ENCODE results near the gene NDUFA13. TPM values are rescaled to one million over a fixed set of nuclear protein-coding genes. Genes with fewer than 3 reads are reported as not detected.

NDUFA13 gene
- total RNA-seq, 4 donors from 2014 or later = 31.4 to 179 (median 108) TPM

DNA sequence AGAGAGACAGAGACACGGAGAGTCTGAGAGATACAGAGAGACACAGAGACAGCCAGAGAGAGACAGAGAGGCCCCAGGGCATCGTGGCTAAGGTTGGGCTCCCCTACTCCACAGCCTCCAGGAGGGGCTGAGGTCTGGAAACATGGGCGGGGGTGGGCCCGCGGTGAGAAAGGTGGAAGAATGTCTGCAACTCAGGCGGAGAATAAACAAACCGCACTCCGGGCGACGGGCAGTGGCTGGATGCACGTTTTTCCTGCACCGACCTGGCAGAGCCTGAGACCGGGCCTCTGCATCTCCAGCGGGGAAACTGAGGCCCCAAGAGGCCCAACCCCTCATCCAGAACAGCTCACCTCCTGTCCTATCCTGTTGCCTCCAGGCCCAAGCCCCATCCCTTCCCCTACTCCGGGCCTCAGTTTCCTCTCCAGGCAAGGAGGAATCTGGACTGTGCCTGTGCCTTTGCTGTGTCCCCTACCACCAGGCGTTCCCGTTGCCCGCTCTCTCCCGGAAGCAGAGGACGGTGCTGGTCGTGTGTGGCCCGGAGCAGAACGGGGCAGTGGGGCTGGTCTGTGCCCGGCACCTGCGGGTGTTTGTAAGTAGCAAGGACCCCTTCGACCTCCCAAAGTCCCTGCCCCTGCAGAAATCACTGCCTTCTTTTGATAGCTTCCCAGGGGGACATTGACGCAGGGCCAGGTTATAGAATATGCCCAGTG lies 18.7 kb downstream of the NDUFA13 start:
- TF ChIP-seq, protein P1, sequence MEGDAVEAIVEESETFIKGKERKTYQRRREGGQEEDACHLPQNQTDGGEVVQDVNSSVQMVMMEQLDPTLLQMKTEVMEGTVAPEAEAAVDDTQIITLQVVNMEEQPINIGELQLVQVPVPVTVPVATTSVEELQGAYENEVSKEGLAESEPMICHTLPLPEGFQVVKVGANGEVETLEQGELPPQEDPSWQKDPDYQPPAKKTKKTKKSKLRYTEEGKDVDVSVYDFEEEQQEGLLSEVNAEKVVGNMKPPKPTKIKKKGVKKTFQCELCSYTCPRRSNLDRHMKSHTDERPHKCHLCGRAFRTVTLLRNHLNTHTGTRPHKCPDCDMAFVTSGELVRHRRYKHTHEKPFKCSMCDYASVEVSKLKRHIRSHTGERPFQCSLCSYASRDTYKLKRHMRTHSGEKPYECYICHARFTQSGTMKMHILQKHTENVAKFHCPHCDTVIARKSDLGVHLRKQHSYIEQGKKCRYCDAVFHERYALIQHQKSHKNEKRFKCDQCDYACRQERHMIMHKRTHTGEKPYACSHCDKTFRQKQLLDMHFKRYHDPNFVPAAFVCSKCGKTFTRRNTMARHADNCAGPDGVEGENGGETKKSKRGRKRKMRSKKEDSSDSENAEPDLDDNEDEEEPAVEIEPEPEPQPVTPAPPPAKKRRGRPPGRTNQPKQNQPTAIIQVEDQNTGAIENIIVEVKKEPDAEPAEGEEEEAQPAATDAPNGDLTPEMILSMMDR (IDR thresholded peaks at IDR 0.05) = no peak
- TF ChIP-seq POLR2A (IDR thresholded peaks at IDR 0.05) = no peak
- H3K4me3 ChIP-seq (ENCODE audit: low read depth, poor library complexity, severe bottlenecking) = no peak overlapping the region
- DNase-seq (ENCODE audit: low spot score in 2 of 2) = no peak
- intact Hi-C loops (cut with DNase I; ENCODE audit: low total_unique reads) = no loop called here
- 73 to 79% methylated on average over 26 to 27 of the region's 27 CpGs for WGBS, 2 donors

DNA sequence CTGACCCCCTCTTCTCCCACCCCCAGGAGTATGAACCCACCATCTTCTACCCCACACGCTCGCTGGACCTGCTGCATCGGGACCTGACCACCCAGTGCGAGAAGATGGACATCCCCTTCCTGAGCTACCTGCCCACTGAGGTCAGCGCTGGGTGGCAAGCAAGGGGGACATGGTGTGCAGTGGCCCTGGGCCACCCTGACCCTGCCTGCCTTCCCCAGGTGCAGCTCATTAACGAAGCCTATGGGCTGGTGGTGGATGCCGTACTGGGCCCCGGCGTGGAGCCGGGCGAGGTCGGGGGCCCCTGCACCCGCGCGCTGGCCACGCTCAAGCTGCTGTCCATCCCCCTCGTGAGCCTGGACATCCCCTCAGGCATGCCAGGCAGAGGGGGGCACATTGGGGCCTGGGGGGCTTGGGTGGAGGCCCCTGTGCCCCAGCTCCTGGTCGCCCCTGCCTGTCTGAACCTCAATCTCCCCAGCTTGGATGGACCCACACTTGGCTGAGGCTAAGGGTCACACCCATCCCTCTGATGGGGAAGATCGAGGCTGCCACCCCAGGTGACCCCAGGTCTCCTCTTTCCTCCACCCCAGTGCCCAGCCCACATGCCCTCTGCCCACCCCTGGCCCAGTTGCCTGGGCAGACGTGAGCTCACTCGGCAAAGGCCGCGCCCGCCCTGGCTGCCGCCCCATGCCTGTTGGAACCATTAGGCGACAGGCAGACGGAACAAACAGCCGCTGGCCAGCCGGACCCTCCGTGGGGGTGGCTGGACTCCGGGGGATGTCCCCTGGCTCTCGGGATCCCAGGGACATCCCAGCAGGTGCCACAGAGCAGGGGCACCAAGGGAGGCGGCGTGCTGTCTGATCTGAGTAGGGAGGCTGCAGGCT lies 19.5 kb downstream of the NDUFA13 start:
- no peak for TF ChIP-seq POLR2A (IDR thresholded peaks at IDR 0.05)
- TF ChIP-seq, protein P1 (IDR thresholded peaks at IDR 0.05) = no peak
- DNase-seq (ENCODE audit: low spot score in 2 of 2) = no peak
- intact Hi-C loops (cut with DNase I; ENCODE audit: low total_unique reads) = no loop called here
- 74 to 78% methylated on average over 17 to 30 of the region's 34 CpGs for WGBS, 2 donors
- H3K4me3 ChIP-seq (ENCODE audit: low read depth, poor library complexity, severe bottlenecking) = no peak overlapping the region

DNA sequence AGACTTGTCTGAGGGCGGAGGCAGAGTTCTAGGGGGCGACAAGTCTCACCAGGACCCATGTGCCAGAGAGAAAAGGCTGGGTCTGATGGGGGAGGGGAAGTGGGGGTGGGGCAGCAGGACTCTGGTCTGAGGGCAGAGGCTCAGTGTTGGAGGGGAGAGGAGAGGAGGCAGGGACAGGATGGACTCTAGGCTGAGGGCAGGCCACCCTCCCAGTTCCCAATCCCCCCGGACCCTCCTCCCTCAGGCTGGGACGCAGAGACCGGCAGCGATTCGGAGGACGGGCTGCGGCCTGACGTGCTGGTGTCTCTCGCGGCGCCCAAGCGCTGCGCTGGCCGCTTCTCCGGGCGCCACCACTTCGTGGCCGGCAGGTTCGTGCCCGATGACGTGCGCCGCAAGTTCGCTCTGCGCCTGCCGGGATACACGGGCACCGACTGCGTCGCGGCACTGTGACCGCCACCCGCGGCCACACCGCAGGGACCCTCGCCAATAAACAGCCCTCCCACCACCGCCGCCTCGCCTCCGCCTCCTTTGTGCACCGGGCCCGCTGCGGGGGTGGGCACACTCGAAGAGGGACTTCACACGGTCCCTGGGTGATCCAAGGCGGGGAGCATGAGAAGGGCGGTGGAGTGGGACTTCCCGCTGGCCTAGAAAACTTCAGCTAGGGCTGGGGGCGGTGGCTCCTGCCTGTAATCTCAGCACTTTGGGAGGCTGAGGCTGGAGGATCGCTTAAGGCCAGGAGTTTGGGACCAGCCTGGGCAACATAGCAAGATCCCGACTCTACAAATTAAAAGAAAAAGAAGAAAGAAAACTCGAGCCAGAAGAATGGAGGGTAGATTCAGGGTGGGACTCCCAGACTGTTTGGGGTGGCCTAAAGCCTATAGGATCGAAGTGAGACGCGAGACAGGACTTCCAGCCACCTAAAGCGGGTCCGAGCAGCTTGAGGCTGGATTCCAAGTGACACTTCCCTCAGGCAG lies 21.3 kb downstream of the NDUFA13 start:
- WGBS, 2 donors = 31 to 38% methylated on average over 53 to 57 of the region's 59 CpGs
- DNase-seq (ENCODE audit: low spot score in 2 of 2) = no peak
- intact Hi-C loops (cut with DNase I; ENCODE audit: low total_unique reads) = no loop called here
- TF ChIP-seq POLR2A (IDR thresholded peaks at IDR 0.05) = no peak
- TF ChIP-seq, protein P1 (IDR thresholded peaks at IDR 0.05) = no peak
- no peak overlapping the region for H3K4me3 ChIP-seq (ENCODE audit: low read depth, poor library complexity, severe bottlenecking)

DNA sequence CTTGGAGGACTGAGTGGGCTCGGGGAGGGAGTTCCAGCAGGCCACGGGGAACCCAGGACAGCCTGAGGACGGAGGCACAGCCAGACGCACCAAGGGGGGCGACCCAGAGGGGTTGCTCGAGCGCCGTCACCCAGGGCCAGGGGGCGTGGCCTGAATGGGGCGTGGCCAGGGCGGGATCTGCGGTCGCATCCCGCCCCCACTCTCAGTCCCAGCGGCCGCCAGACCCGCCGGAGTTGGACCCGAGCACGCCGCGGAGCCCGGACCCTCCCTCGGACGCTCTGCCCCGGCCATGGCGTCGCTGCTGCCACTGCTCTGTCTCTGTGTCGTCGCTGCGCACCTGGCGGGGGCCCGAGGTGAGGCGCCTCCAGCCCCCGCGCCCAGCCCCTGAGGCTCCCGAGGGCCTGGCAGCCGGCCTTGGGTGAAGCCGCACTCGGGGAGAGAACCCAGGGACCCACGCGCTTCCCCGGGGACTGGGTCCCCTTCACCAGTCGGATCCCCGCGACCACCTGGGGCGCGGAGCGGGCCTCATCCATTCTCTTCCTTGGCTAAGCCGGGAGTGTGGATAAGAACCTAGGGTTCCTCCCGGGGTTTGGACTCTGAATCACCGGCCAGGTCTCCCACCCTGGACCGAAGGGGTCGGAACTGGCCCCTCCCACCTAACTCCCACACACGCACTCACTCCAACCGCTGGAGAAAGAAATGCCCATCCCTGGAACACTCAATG lies 22.2 kb downstream of the NDUFA13 start, which contains the start of gene CILP2:
Gene CILP2 (plus strand): TSS at position 205 of the 724 bp plus-strand sequence. CDS start 85 bp downstream, at position 290.
- TF ChIP-seq, protein P1 (IDR thresholded peaks at IDR 0.05) = no peak
- no peak for TF ChIP-seq POLR2A (IDR thresholded peaks at IDR 0.05)
- intact Hi-C loops (cut with DNase I; ENCODE audit: low total_unique reads) = no loop called here
- H3K4me3 ChIP-seq (ENCODE audit: low read depth, poor library complexity, severe bottlenecking) = no peak within 1 kb of the TSS
- no peak for DNase-seq (ENCODE audit: low spot score in 2 of 2)
- 2 to 3% methylated on average over 27 to 37 of the region's 56 CpGs for whole genome bisulfite sequencing, 2 donors

GRCh38 chr19:19538785-19539166 lies 22.8 kb downstream of the NDUFA13 start:
- TF ChIP-seq, protein P1 (IDR thresholded peaks at IDR 0.05) = no peak
- no peak for TF ChIP-seq POLR2A (IDR thresholded peaks at IDR 0.05)
- no peak overlapping the region for H3K4me3 ChIP-seq (ENCODE audit: low read depth, poor library complexity, severe bottlenecking)
- DNase-seq (ENCODE audit: low spot score in 2 of 2) = no peak
- intact Hi-C loops (cut with DNase I; ENCODE audit: low total_unique reads) = no loop called here
- 12 to 26% methylated on average over 6 to 7 of the region's 7 CpGs for WGBS, 2 donors
